EL (cell line): Measurements from ENCODE around the gene GNL2.
"Not testable (repeated sequence)": the region's sequence is repeated elsewhere in the genome, so short reads cannot be mapped to it uniquely, and the experiment has no call there.

ENCODE experiments used
- DNase-seq: peaks from one replicate; pipeline ENCODE4 v3.0.0-alpha.2; 2016

GNL2 gene

GRCh38 chr1:37559080-37559479, 36.7 kb downstream of the GNL2 start:
- DNase-seq, result no peak

- no peak for DNase-seq
Observed at GRCh38 chr1:37558411-37558810, 37.3 kb downstream of the GNL2 start.

GRCh38 chr1:37557402-37557801, 38.3 kb downstream of the GNL2 start:
- no peak for DNase-seq

GRCh38 chr1:37556712-37557196, 39.0 kb downstream of the GNL2 start, which contains the start of gene DNALI1:
TSS of gene DNALI1 (plus strand) at chr1:37556940. CDS start at chr1:37556995, 55 bp downstream.
- peak; percentile 78 for DNase-seq

- DNase-seq, result peak; percentile 92
Observed at GRCh38 chr1:37553927-37554808, 41.6 kb downstream of the GNL2 start, which contains the start of gene SNIP1. TSS of gene SNIP1 (minus strand) at chr1:37554293. CDS start at chr1:37554229, 64 bp downstream.

GRCh38 chr1:37553598-37553926, 42.2 kb downstream of the GNL2 start:
- no peak for DNase-seq

GRCh38 chr1:37549341-37549740, 46.4 kb downstream of the GNL2 start:
- no peak for DNase-seq

- DNase-seq, result no peak
Observed at GRCh38 chr1:37545019-37545418, 50.7 kb downstream of the GNL2 start.

GRCh38 chr1:37544530-37544929, 51.2 kb downstream of the GNL2 start:
- DNase-seq, result no peak

- no peak for DNase-seq
Observed at GRCh38 chr1:37540036-37540785, 55.5 kb downstream of the GNL2 start.

GRCh38 chr1:37539154-37539553, 56.6 kb downstream of the GNL2 start:
- DNase-seq, result not testable (repeated sequence)

- peak; percentile 26 for DNase-seq
Observed at GRCh38 chr1:37537378-37537777, 58.4 kb downstream of the GNL2 start.

- no peak for DNase-seq
Observed at GRCh38 chr1:37533317-37534093, 62.2 kb downstream of the GNL2 start.

GRCh38 chr1:37532418-37533156, 63.1 kb downstream of the GNL2 start:
- DNase-seq, result not testable (repeated sequence)

GRCh38 chr1:37529888-37530287, 65.8 kb downstream of the GNL2 start:
- DNase-seq, result not testable (repeated sequence)

- DNase-seq, result no peak
Observed at GRCh38 chr1:37519613-37520012, 76.1 kb downstream of the GNL2 start.

- not testable (repeated sequence) for DNase-seq
Observed at GRCh38 chr1:37518929-37519328, 76.8 kb downstream of the GNL2 start.

GRCh38 chr1:37518241-37518640, 77.5 kb downstream of the GNL2 start:
- not testable (repeated sequence) for DNase-seq

- DNase-seq, result no peak
Observed at GRCh38 chr1:37517569-37517968, 78.2 kb downstream of the GNL2 start.
